B cell (primary cell): ENCODE data around the gene HDDC3. TPM values are rescaled to one million over a fixed set of nuclear protein-coding genes. Genes with fewer than 3 reads are reported as not detected.

Experiments
- ATAC-seq: fragments of 200-7000 bp; cut with Tn5 transposase; one replicate; pipeline ENCODE4 v1.10.0; 2021; ENCODE audit warnings: low read depth, mild to moderate bottlenecking, moderate number of reproducible peaks, moderate library complexity
- CTCF ChIA-PET: fragments of 350-600 bp; sonication (Branson Sonifier 250); formaldehyde crosslinking; loops from one replicate; lab custom pipeline; 2021; ENCODE audit warnings: antibody characterized with exemption, inconsistent platforms; lab: Charles Lee
- POLR2A ChIA-PET: fragments of 350-600 bp; sonication (Branson Sonifier 250); formaldehyde crosslinking; loops from one replicate; lab custom pipeline; 2021; ENCODE audit warnings: antibody characterized with exemption; lab: Charles Lee
- DNase-seq: peaks from one replicate; pipeline ENCODE4 v3.0.0; 2013
- H2AFZ ChIP-seq: 2 replicates; pipeline ENCODE4 v1.6.1; 2012; ENCODE audit warnings: mild to moderate bottlenecking, low read depth, low read length; ENCODE audit not compliant: insufficient read depth, poor library complexity, severe bottlenecking
- H3K27ac ChIP-seq, 2 donors: 1 replicate in 1 of 2; 2 replicates in 1 of 2; pipeline ENCODE4 v1.5.1; 2012 to 2013; ENCODE audit warnings: low read length in 2 of 2, mild to moderate bottlenecking in 2 of 2, moderate library complexity in 1 of 2
- H3K27me3 ChIP-seq, 4 experiments: fragments of 200-600 bp in 1 of 4; sonication (generic) in 1 of 4; replicated peaks in 1 of 4; 1 replicate in 2 of 4; 2 replicates in 2 of 4; pipeline versions ENCODE4 v1.6.1 to v1.7.0; 2013 to 2016; ENCODE audit warnings: low read length in 3 of 4, mild to moderate bottlenecking in 2 of 4, mixed read lengths in 1 of 4, moderate library complexity in 1 of 4; ENCODE audit not compliant: insufficient read depth in 4 of 4, control insufficient read depth in 3 of 4; ENCODE audit errors: control extremely low read depth in 1 of 4
- H3K36me3 ChIP-seq, 2 experiments: replicated peaks in 1 of 2; 1 replicate in 1 of 2; 2 replicates in 1 of 2; pipeline versions ENCODE4 v1.6.1 to v1.7.1; 2013; ENCODE audit warnings: low read length in 1 of 2; ENCODE audit not compliant: insufficient read depth in 2 of 2, control insufficient read depth in 1 of 2; ENCODE audit errors: control extremely low read depth in 1 of 2, extremely low read depth in 1 of 2
- H3K4me1 ChIP-seq, 2 donors: fragments of 200-600 bp in 1 of 2; sonication (generic) in 1 of 2; 1 replicate in 1 of 2; 2 replicates in 1 of 2; pipeline versions ENCODE4 v1.5.1 to v1.6.1; 2013 to 2017; ENCODE audit warnings: low read length in 2 of 2; ENCODE audit not compliant: control insufficient read depth in 2 of 2, insufficient read depth in 2 of 2
- H3K4me2 ChIP-seq: replicated peaks from 2 replicates; pipeline ENCODE3; 2012; ENCODE audit warnings: mild to moderate bottlenecking, low read depth, low read length; ENCODE audit not compliant: poor library complexity, severe bottlenecking
- H3K4me3 ChIP-seq, 5 experiments: fragments of 200-600 bp in 1 of 5; sonication (generic) in 1 of 5; 1 replicate in 3 of 5; 2 replicates in 2 of 5; pipeline versions ENCODE4 v1.5.1 to v1.7.0; 2011 to 2016; ENCODE audit warnings: low read length in 4 of 5, mild to moderate bottlenecking in 4 of 5, low read depth in 2 of 5, control low read depth in 1 of 5, moderate library complexity in 1 of 5; ENCODE audit not compliant: insufficient read depth in 1 of 5; ENCODE audit errors: control extremely low read depth in 1 of 5, extremely low read depth in 1 of 5
- H3K79me2 ChIP-seq: fragments of 200-600 bp; sonication (generic); one replicate; pipeline ENCODE4 v1.6.0; 2016; ENCODE audit warnings: low read length; ENCODE audit not compliant: control insufficient read depth, insufficient read depth
- H3K9ac ChIP-seq: fragments of 200-600 bp; sonication (generic); 2 replicates; pipeline ENCODE4 v1.6.1; 2017; ENCODE audit warnings: mild to moderate bottlenecking, low read length, moderate library complexity
- H3K9me3 ChIP-seq, 3 donors: one replicate each; pipeline versions ENCODE4 v1.6.1 to v1.7.1; 2013; ENCODE audit warnings: low read length in 2 of 3; ENCODE audit not compliant: control insufficient read depth in 2 of 3, insufficient read depth in 1 of 3; ENCODE audit errors: control extremely low read depth in 1 of 3
- H4K20me1 ChIP-seq: 2 replicates; pipeline ENCODE4 v1.6.0; 2012; ENCODE audit warnings: mild to moderate bottlenecking, low read length; ENCODE audit not compliant: insufficient read depth, control insufficient read depth, poor library complexity, severe bottlenecking
- H3K27ac Mint-ChIP-seq: one replicate; pipeline ENCODE4 v1.8.0; 2021; ENCODE audit warnings: mixed read lengths
- H3K27me3 Mint-ChIP-seq: one replicate; pipeline ENCODE4 v1.8.0; 2021; ENCODE audit warnings: mixed read lengths
- H3K4me1 Mint-ChIP-seq: one replicate; pipeline ENCODE4 v1.8.0; 2021; ENCODE audit warnings: mixed read lengths
- H3K4me3 Mint-ChIP-seq: one replicate; pipeline ENCODE4 v1.8.0; 2021; ENCODE audit warnings: mixed read lengths
- H3K9me3 Mint-ChIP-seq: one replicate; pipeline ENCODE4 v1.8.0; 2022; ENCODE audit warnings: mixed read lengths; ENCODE audit not compliant: insufficient read depth
- CTCF ChIP-seq: fragments of 200-600 bp; IDR thresholded peaks from one replicate; pipeline ENCODE4 v1.8.0; 2022; ENCODE audit warnings: antibody characterized with exemption, mild to moderate bottlenecking
- EZH2 ChIP-seq: IDR thresholded peaks from 2 replicates; pipeline ENCODE4 v1.6.1; 2012; ENCODE audit warnings: borderline replicate concordance, low read depth, mild to moderate bottlenecking, moderate library complexity, low read length; ENCODE audit not compliant: insufficient read depth, poor library complexity, severe bottlenecking
- WGBS: methylation state at CpG from one replicate; pipeline ENCODE4 v1.1.5; 2013; ENCODE audit warnings: missing lambda C conversion rate; ENCODE audit not compliant: insufficient coverage; 5-methylcytosine and 5-hydroxymethylcytosine counted together
- intact Hi-C: fragments of 100-400 bp; cut with micrococcal nuclease; formaldehyde crosslinking; loops from one replicate; pipeline ENCODE4 v1.10.0; 2022
- polyA plus RNA-seq: library from polyadenylated mRNA; depleted of rRNA; stranded (reverse); fragments of >200 nt; gene quantifications from 2 replicates; pipeline ENCODE4 v1.2.3, GENCODE V29; 2012
- total RNA-seq, 2 donors: library from RNA; stranded (reverse); fragments of 120-200 nt in 1 of 2; gene quantifications; 1 replicate in 1 of 2; 2 replicates in 1 of 2; pipeline versions ENCODE4 v1.2.3 to v1.2.4, GENCODE V29; 2013 to 2022

The HDDC3 gene
- total and polyA plus RNA-seq, 2 donors (not counting 1 experiment from before 2014, with no cell fraction given): 23.9 to 26.8 TPM

- Histone ChIP-seq H4K20me1 (no peaks in the 10 kb centered on the region), H3K9ac (no peak overlapping the region), H3K9me3 (no peaks in the 10 kb centered on the region), H2AFZ (no peak overlapping the region), H3K4me1 (peaks cover 12 to 16% of the 10 kb centered on the region in 2 donors), H3K4me3 (no peak overlapping the region), H3K4me2 (no peak overlapping the region), H3K36me3 (peaks cover 0 to 2% of the 10 kb centered on the region in 2 experiments), H3K27ac (no peak overlapping the region), H3K27me3 (no peaks in the 10 kb centered on the region), H3K79me2 (no peaks in the 10 kb centered on the region)
- WGBS: no CpG with 5 or more reads among the region's 1 CpG
- DNase-seq (no peak), ATAC-seq (no peak)
- Mint-ChIP-seq H3K9me3 (no peaks in the 10 kb centered on the region), H3K27me3 (no peaks in the 10 kb centered on the region), H3K4me3 (no peak overlapping the region), H3K4me1 (peaks cover 19% of the 10 kb centered on the region), H3K27ac (no peak overlapping the region)
- CTCF ChIA-PET: interaction anchor here (1.2 to 7.1 kb wide), 3 partner anchors 23 to 53 kb away, joined by 4 to 46 read pairs (median 7); no protein-coding TSS in a partner anchor
- intact Hi-C loops: no loop called here
- TF ChIP-seq CTCF (no peak), EZH2 (no peak)
- POLR2A ChIA-PET: interaction anchor here (0.7 kb wide), 1 partner anchor 9 kb away, joined by 4 read pairs; no protein-coding TSS in a partner anchor
Observed at GRCh38 chr15:90979582-90979981, 47.2 kb upstream of the HDDC3 start.

- Histone ChIP-seq H3K79me2 (no peaks in the 10 kb centered on the region), H3K9ac (no peak overlapping the region), H3K36me3 (peaks cover 0 to 5% of the 10 kb centered on the region in 2 experiments), H2AFZ (no peak overlapping the region), H3K27ac (no peak overlapping the region), H3K4me1 (no peaks in the 10 kb centered on the region), H4K20me1 (no peaks in the 10 kb centered on the region), H3K9me3 (no peaks in the 10 kb centered on the region), H3K27me3 (no peaks in the 10 kb centered on the region), H3K4me2 (no peak overlapping the region), H3K4me3 (no peak overlapping the region)
- no peak for TF ChIP-seq EZH2
- 97% methylated on average over 21 of the region's 21 CpGs for WGBS
- no peak for ATAC-seq
- intact Hi-C loops: no loop called here
- Mint-ChIP-seq H3K4me1 (no peaks in the 10 kb centered on the region), H3K9me3 (no peaks in the 10 kb centered on the region), H3K27me3 (no peaks in the 10 kb centered on the region), H3K4me3 (no peak overlapping the region), H3K27ac (no peak overlapping the region)
- CTCF ChIA-PET: no interaction called here
- no peak for DNase-seq
- POLR2A ChIA-PET: no interaction called here
Observed at GRCh38 chr15:90974216-90974615, 41.9 kb upstream of the HDDC3 start.
